ENCODE data around the gene MIPOL1.

DNA sequence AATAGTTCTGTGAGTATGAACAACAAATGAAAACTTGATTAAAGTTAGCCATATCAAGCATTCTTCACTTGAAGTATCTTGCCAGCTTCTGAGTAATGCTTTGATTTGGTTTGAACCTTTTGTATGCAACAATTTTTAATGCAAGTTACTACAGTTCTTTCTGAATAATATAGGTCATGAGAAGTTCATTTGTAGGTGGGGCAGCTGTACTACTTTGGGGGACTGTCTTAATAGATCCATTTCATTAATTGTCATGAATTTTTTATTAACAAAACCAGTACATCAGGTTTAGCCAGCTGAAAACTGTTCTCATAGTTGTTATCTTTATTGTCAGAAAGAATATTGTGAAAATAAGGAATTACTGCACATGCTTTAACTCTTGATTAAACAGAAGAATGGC, 254.6 kb downstream of the MIPOL1 start:
- TF ChIP-seq POLR2A (IDR thresholded peaks at IDR 0.05; ENCODE audit: extremely low read depth, insufficient read length), result no peak
- TF ChIP-seq, protein P1, sequence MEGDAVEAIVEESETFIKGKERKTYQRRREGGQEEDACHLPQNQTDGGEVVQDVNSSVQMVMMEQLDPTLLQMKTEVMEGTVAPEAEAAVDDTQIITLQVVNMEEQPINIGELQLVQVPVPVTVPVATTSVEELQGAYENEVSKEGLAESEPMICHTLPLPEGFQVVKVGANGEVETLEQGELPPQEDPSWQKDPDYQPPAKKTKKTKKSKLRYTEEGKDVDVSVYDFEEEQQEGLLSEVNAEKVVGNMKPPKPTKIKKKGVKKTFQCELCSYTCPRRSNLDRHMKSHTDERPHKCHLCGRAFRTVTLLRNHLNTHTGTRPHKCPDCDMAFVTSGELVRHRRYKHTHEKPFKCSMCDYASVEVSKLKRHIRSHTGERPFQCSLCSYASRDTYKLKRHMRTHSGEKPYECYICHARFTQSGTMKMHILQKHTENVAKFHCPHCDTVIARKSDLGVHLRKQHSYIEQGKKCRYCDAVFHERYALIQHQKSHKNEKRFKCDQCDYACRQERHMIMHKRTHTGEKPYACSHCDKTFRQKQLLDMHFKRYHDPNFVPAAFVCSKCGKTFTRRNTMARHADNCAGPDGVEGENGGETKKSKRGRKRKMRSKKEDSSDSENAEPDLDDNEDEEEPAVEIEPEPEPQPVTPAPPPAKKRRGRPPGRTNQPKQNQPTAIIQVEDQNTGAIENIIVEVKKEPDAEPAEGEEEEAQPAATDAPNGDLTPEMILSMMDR (IDR thresholded peaks at IDR 0.05; ENCODE audit: low read depth, low read length), result no peak
